Stimulated activated naive CD8-positive, alpha-beta T cell treated with anti-CD3 and anti-CD28 coated beads, Interleukin-15, Interleukin-2, amounts not matched to agents 100 ng/mL and 50 ng/mL, for 24 hours (primary cell): ENCODE data around the gene SGIP1.

Experiments
- H3K27ac Mint-ChIP-seq: one replicate; pipeline ENCODE4 v1.8.0; 2021; ENCODE audit warnings: mild to moderate bottlenecking, mixed read lengths
- H3K27me3 Mint-ChIP-seq: one replicate; pipeline ENCODE4 v1.8.0; 2021; ENCODE audit warnings: mixed read lengths
- H3K36me3 Mint-ChIP-seq: one replicate; pipeline ENCODE4 v1.8.0; 2021; ENCODE audit warnings: low read depth, mixed read lengths
- H3K4me1 Mint-ChIP-seq: one replicate; pipeline ENCODE4 v1.8.0; 2021; ENCODE audit warnings: low read depth, mixed read lengths
- H3K4me3 Mint-ChIP-seq: one replicate; pipeline ENCODE4 v1.8.0; 2021; ENCODE audit warnings: mild to moderate bottlenecking, mixed read lengths
- H3K9me3 Mint-ChIP-seq: one replicate; pipeline ENCODE4 v1.8.0; 2021; ENCODE audit warnings: mixed read lengths

Gene SGIP1

GRCh38 chr1:66596191-66596590 lies 62.2 kb downstream of the SGIP1 start:
- H3K9me3 Mint-ChIP-seq = peaks cover 4% of the 10 kb centered on the region
- no peaks in the 10 kb centered on the region for H3K36me3 Mint-ChIP-seq
- H3K4me3 Mint-ChIP-seq = no peak overlapping the region
- peaks cover 4% of the 10 kb centered on the region for H3K4me1 Mint-ChIP-seq
- H3K27me3 Mint-ChIP-seq = peaks cover 6% of the 10 kb centered on the region
- no peak overlapping the region for H3K27ac Mint-ChIP-seq

DNA sequence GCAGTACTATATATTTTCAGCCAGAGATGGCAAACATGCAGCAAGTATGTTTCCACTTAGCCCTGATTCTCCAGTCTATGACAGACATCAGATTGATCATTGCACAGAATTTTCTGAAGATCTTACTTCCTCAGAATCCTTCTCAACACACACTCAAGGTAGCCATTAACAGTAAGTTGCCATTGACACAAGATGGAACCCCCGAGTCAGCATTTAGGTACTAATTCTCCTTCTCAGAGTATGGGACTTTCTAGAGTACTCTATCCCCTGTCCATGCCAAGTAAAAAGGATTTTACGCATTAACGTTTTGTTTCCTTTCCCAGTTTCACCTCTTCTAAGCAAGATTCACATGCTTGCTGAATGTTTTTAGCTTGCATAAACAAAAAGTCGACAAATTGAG lies 63.5 kb downstream of the SGIP1 start:
- H3K4me1 Mint-ChIP-seq = peaks cover 4% of the 10 kb centered on the region
- H3K27me3 Mint-ChIP-seq = peaks cover 6% of the 10 kb centered on the region
- no peak overlapping the region for H3K4me3 Mint-ChIP-seq
- H3K9me3 Mint-ChIP-seq = peaks cover 4% of the 10 kb centered on the region
- H3K36me3 Mint-ChIP-seq = no peaks in the 10 kb centered on the region
- no peak overlapping the region for H3K27ac Mint-ChIP-seq

- H3K36me3 Mint-ChIP-seq = no peaks in the 10 kb centered on the region
- H3K4me1 Mint-ChIP-seq = peaks cover 4% of the 10 kb centered on the region
- no peak overlapping the region for H3K27ac Mint-ChIP-seq
- H3K27me3 Mint-ChIP-seq = peaks cover 6% of the 10 kb centered on the region
- H3K9me3 Mint-ChIP-seq = peaks cover 4% of the 10 kb centered on the region
- H3K4me3 Mint-ChIP-seq = no peak overlapping the region
These were observed 64.7 kb downstream of the SGIP1 start for GRCh38 chr1:66598670-66599069.

GRCh38 chr1:66599346-66599745 lies 65.4 kb downstream of the SGIP1 start:
- peaks cover 4% of the 10 kb centered on the region for H3K9me3 Mint-ChIP-seq
- H3K27ac Mint-ChIP-seq = no peak overlapping the region
- H3K27me3 Mint-ChIP-seq = peaks cover 6% of the 10 kb centered on the region
- H3K4me1 Mint-ChIP-seq = peaks cover 4% of the 10 kb centered on the region
- no peak overlapping the region for H3K4me3 Mint-ChIP-seq
- no peaks in the 10 kb centered on the region for H3K36me3 Mint-ChIP-seq

DNA sequence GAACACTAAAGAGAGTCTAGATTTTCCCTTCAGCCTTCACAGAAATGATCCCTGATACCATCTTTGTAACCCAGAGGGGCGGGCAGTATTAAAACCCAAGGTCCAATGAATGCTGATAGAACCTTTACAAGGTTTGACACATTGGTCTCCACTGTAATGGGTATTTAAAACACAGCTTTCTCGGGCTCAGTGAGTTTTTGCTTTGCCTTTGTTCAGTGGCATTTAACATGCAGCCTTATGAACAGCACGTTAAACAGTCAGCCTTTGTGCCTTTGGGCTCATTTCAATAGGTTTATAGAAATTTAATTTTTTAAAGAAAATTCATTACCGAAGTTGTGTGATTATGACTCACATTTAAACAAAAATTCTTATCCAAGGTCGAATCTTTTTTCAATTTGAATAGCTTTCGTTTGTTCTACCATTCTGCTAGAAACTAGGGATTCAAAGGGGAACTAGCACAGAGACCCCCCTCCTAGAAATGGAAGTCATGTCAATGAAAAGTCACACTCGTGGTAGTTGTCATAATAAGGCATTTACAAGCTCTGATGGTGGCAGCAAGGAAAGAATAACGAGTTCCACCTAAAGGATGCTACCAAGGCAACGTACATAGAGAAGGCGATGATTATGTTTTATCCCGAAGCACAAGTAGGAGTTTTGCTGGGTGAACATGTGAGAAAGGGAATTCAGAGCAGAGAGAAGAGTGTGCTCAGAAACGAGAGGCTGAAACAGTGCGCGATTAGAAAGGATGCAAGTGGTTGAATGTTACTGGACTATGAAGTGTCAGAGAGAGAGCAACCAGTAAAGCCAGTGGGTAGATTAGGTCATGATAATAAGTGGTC lies 66.2 kb downstream of the SGIP1 start:
- H3K4me1 Mint-ChIP-seq = peaks cover 4% of the 10 kb centered on the region
- peaks cover 13% of the 10 kb centered on the region for H3K27me3 Mint-ChIP-seq
- H3K9me3 Mint-ChIP-seq = peaks cover 4% of the 10 kb centered on the region
- H3K4me3 Mint-ChIP-seq = no peak overlapping the region
- H3K27ac Mint-ChIP-seq = no peak overlapping the region
- no peaks in the 10 kb centered on the region for H3K36me3 Mint-ChIP-seq

DNA sequence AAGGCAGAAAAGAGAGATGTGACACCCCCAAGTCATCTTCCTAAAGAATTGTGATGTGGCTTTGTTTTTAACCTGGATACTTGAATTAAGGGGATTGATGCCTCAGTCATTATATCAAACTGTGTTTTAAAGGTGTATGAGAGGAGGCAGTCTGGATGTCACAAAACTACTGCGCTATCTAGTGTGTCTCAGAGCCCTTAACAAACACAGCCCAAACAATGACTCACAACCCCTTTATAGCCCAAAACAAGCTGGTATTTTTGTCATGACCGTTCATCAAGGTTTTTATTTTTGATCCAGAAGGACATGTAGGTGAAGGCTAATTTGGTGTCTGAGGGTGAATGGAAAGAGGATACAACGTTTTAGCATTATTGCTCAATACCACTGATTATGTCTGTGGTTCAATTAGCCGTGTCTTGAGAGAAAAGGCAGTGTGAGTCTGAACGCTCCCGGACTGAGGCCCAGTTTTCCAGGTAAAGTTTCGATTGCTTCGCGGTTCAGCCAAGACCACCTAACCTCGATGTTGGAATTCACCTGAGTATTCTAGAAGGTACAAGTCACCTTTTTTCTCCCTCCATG lies 71.6 kb downstream of the SGIP1 start:
- Mint-ChIP-seq H3K9me3 (no peaks in the 10 kb centered on the region), H3K27ac (no peak overlapping the region), H3K36me3 (no peaks in the 10 kb centered on the region), H3K27me3 (peaks cover 6% of the 10 kb centered on the region), H3K4me1 (no peaks in the 10 kb centered on the region), H3K4me3 (no peak overlapping the region)

GRCh38 chr1:66606362-66607065 lies 72.6 kb downstream of the SGIP1 start:
- Mint-ChIP-seq H3K36me3 (no peaks in the 10 kb centered on the region), H3K4me1 (no peaks in the 10 kb centered on the region), H3K27me3 (peaks cover 11% of the 10 kb centered on the region), H3K4me3 (no peak overlapping the region), H3K9me3 (no peaks in the 10 kb centered on the region), H3K27ac (no peak overlapping the region)

DNA sequence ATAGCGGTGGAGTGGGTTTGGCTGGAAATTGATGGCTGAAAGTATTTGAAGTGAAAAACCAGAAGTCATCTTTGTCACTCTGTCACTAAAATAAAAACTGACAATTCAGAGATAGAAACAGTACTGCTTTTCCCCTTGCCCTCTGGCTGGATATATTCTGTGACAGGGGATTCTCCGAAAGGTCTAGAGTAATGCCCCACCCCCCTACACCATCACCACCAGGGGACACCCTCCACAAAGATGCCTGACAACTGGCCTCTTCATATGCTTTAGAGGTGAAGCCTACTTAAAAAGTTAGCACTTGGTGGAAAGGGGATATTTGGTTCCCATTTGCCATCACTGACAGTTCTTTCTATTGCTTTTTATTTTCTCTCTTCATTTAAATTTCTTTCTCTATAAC lies 73.5 kb downstream of the SGIP1 start:
- H3K36me3 Mint-ChIP-seq = no peaks in the 10 kb centered on the region
- no peaks in the 10 kb centered on the region for H3K9me3 Mint-ChIP-seq
- H3K4me1 Mint-ChIP-seq = no peaks in the 10 kb centered on the region
- H3K4me3 Mint-ChIP-seq = no peak overlapping the region
- H3K27ac Mint-ChIP-seq = no peak overlapping the region
- peaks cover 12% of the 10 kb centered on the region for H3K27me3 Mint-ChIP-seq

DNA sequence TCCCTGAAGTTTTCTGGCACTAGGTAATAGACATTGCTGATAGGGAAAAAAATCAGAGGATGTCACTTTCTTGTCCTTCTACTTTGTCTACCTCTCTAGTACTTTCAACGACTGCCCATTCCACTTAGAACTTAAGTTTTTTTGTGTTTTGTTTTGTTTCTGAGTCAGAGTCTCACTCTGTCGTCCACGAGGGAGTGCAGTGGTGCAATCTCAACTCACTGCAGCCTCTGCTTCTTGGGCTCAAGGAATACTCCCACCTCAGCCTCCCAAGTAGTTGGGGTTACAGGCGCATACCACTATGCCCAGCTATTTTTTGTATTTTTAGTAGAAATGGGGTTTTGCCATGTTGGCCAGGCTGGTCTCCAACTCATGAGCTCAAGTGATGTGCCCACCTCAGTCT lies 79.2 kb downstream of the SGIP1 start:
- H3K4me1 Mint-ChIP-seq = no peaks in the 10 kb centered on the region
- no peaks in the 10 kb centered on the region for H3K36me3 Mint-ChIP-seq
- H3K9me3 Mint-ChIP-seq = no peaks in the 10 kb centered on the region
- H3K4me3 Mint-ChIP-seq = no peak overlapping the region
- no peak overlapping the region for H3K27ac Mint-ChIP-seq
- H3K27me3 Mint-ChIP-seq = peaks cover 6% of the 10 kb centered on the region

DNA sequence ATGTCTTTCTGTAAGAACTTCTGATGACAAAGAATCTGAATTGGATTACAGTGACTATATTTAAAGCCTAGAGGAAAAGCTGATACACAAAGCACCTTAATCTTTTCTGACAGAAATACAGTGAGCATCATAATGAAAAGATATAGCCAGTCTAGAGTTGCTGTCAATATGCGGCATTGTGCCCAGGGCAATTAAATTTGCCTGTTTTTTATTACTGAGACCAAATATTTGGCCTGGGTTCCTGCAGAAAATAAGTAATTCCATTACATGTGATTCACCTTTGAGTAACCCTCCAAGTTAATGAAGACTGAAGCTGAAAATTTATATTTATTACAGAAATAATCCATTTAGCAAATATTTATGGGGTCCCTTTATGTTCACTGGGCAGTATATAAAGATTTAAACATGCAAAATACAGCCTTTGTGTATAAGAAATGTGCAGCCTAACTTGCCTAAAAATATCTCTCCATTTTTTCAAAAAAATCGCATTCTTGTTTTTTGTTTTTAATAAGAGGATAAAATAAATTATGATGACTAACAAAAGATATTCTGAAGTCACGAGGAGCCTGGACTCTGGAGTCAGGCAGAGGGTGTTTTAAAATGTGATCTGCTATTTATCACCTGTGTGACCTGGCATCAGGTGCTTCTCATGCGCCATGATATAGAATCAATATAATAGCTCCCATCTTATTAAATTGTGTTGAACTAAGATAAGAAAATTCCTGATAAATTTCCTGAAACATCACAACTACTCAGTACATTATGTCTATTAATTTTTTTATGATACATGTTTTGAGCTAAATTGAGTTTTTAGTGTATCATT lies 83.6 kb downstream of the SGIP1 start:
- H3K27me3 Mint-ChIP-seq = no peaks in the 10 kb centered on the region
- no peak overlapping the region for H3K27ac Mint-ChIP-seq
- H3K9me3 Mint-ChIP-seq = no peaks in the 10 kb centered on the region
- H3K4me3 Mint-ChIP-seq = no peak overlapping the region
- H3K36me3 Mint-ChIP-seq = no peaks in the 10 kb centered on the region
- no peaks in the 10 kb centered on the region for H3K4me1 Mint-ChIP-seq

DNA sequence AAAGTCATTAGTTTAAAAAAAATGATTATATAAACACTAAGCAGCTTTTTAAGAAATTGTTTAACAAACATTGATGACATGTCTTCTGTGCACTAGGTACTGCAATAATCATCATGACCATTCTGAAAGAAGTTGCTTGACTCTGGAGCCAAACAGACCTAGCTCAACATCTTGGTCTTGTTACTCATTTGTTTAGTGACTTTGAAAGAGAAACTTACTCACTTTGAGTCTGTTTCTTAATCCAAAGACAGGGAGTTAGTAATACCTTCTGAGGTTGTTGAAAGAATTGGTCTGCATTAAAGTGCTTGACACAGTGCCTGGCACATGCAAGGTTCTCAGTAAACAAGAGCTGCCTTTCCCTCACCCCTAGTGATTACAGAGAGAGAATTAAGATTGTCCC lies 84.4 kb downstream of the SGIP1 start:
- H3K4me3 Mint-ChIP-seq = no peak overlapping the region
- H3K9me3 Mint-ChIP-seq = no peaks in the 10 kb centered on the region
- H3K27ac Mint-ChIP-seq = no peak overlapping the region
- H3K27me3 Mint-ChIP-seq = no peaks in the 10 kb centered on the region
- H3K4me1 Mint-ChIP-seq = no peaks in the 10 kb centered on the region
- H3K36me3 Mint-ChIP-seq = no peaks in the 10 kb centered on the region

DNA sequence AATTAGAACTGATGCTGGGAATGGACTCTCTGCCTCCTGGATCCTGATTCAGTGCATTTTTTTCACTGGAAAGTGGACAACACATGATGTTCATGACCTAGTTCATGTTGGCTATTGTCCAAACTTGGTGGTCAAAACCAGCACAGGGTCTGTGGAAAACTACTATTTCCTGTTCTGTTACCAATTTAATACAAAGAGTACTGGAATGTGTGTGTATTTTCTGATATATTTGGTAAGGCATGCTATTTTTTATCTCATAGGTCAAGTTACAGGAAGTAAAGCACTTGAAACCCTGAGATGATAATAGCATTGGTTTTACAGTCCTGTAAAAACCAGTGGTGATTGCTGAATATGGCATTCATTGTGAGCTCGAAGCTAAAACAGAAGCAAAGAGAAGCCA lies 89.9 kb downstream of the SGIP1 start:
- Mint-ChIP-seq H3K36me3 (no peaks in the 10 kb centered on the region), H3K27ac (no peak overlapping the region), H3K9me3 (no peaks in the 10 kb centered on the region), H3K4me1 (peaks cover 12% of the 10 kb centered on the region), H3K4me3 (no peak overlapping the region), H3K27me3 (no peaks in the 10 kb centered on the region)

GRCh38 chr1:66624412-66625060 lies 90.6 kb downstream of the SGIP1 start:
- Mint-ChIP-seq H3K9me3 (no peaks in the 10 kb centered on the region), H3K36me3 (no peaks in the 10 kb centered on the region), H3K4me1 (peaks cover 12% of the 10 kb centered on the region), H3K27ac (peak overlapping the region; percentile 18), H3K4me3 (no peak overlapping the region), H3K27me3 (no peaks in the 10 kb centered on the region)

GRCh38 chr1:66626261-66626660 lies 92.3 kb downstream of the SGIP1 start:
- H3K36me3 Mint-ChIP-seq = no peaks in the 10 kb centered on the region
- peaks cover 12% of the 10 kb centered on the region for H3K4me1 Mint-ChIP-seq
- no peaks in the 10 kb centered on the region for H3K27me3 Mint-ChIP-seq
- no peaks in the 10 kb centered on the region for H3K9me3 Mint-ChIP-seq
- no peak overlapping the region for H3K27ac Mint-ChIP-seq
- no peak overlapping the region for H3K4me3 Mint-ChIP-seq
